ENCODE data around the gene FBXO21.
A peak's percentile ranks its signal among the peaks of the same experiment; 100 is the strongest.

The FBXO21 gene

DNA sequence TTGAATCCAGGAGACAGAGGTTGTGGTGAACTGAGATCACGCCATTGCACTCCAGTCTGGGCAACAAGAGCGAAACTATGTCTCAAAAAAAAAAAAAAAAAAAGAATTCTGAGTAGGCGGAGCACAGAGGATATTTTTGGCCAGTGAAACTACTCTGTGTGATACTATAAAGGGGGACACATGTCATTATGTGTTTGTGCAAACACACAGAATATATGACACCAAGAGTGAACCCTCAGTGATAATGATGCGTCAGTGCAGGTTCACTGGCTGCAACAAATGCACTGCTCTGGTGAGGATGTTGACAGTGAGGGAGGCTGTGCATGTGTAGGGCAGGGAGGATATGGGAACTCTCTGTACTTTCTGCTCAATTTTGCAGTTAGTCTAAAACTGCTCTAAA lies 24.2 kb downstream of the FBXO21 start:
- DNase-seq (ENCODE audit: extremely low read depth in 1 of 2, low read depth in 1 of 2): no peak

DNA sequence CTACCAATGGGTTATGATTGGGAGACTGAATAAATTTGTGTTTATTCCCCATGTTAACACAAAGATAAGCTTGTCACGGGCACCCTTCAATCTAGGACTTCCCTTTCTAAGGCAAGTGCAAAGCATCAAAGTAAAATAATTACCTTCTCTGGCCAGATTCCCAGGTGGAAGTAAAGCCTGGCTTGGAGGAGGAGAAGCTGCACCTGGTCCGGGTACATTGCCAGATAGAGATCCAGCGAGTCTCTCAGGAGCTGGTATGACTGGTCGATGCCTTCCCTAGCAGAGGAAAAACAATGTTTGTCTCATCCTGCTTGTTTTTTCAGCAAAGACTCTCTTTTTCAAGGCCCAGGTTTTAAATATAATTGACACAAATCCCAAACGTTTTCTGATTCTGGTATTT lies 24.9 kb downstream of the FBXO21 start:
- DNase-seq (ENCODE audit: extremely low read depth in 1 of 2, low read depth in 1 of 2): no peak

DNA sequence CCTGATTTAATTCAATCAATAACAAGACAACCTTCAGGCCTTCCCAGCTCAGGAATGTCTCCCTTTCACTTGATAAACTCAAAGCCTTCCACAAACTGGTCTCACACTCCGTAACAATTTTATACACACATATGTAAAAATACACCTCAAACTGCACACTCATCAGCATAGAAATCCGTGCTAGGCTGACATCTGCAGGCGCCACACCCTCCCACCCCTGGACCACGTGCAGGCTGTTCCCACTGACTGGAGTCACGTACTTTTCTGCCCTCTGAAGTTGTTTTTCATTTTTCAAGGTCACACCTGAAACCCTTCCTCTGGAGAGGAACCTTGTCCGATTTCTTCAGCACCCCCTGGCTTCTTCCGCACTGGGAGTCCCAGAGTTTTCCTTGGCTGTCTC lies 27.6 kb downstream of the FBXO21 start:
- DNase-seq (ENCODE audit: extremely low read depth in 1 of 2, low read depth in 1 of 2): no peak

DNA sequence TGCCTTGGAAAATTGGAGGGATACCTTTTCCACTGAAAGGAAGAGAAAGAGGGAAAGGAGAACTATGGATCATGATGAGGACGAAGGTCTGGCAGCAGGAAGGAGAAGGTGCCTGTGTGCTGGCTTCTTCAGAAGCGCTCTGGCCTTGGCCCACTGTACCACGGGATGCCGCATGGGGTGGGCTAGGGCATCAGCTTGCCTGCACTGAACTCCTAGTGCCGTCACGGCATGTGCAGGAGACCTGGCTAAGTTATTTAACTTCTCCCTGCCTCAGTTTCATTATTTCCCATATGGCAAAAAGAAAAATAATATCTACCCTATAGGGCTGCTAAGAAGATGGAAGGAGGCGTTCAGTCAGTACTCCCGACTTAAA lies 28.1 kb downstream of the FBXO21 start:
- no peak for DNase-seq (ENCODE audit: extremely low read depth in 1 of 2, low read depth in 1 of 2)

DNA sequence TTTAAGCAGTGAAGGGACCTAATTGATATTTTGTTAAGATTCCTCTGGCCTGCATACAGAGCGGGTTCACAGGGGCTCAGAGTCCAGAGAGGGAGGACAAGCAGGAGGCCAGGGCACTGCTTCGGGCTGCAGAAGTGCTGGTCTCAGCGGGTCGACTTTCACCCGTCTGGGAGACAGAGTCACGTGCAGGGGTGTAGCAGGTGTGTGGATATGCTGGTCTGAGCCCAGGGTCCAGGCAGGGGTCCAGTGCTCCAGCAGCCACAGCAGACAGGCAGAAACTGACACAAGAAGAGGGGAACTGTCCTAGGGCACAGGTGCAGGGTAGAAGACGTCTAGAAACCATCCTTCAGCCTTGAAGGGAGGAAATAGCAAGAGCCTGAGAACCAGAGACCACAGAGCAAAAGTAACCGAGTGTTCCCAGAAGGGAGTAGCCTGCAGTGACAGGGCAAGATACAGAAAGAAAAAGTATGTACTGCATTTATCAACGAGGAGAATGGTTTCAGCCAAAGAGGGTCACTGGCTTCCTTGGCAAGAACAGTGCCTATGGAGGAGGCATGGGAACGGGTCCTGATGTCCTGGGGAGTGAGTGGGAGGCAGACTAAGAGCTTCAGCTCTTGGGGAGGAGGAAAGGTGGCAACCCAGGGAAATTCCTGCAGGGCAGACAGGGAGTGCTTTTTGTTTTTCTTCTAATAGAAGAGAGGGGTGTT lies 28.7 kb downstream of the FBXO21 start:
- no peak for DNase-seq (ENCODE audit: extremely low read depth in 1 of 2, low read depth in 1 of 2)

DNA sequence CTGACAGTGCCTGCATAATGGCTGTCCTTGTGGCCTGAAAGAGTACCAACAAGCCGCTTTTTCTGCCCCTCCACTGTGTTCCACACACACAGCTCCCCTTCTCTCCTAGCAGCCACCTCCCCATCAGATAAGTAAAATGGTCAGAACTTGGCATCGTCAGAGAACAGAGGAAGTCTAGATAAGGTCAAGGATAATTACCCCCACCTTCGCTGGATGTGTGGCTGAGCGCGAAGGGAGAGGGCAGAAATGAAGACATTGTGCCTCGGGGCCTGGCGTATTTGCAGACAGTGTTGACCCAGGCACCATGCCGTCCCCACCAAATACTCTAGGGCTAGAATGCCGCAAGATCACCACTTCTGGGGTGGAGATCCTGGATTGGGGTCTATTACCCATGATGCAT lies 30.6 kb downstream of the FBXO21 start:
- DNase-seq (ENCODE audit: extremely low read depth in 1 of 2, low read depth in 1 of 2): no peak

DNA sequence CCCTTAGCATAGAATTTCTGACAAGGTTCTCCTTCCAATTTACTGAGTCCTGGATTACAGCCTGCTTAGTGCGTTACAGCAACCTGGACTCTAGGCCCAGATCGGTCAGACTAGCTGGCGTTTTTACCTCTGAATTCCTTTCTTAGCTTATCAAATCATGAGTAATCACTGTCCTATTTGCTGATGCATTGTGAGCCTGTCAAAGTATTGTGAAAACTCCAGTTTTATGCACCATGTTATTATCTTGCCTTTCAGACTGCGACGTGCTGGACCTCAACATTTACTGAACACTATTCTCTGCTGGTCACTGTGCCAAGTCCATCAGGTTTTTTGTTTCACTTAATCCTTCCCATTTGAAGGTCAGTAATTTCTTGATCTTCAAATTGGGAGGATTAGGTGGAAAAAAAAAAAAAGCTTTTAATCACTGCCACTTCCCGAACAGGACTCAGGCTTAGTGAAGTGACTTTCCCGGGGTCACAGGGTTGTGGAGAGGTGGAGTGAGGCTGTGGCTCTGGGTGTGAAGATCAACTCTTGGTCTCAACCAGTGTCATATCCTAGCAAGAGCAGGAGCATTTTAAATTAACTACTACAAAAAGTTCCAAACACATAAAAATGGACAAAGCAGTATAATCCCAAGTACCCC lies 31.2 kb downstream of the FBXO21 start:
- DNase-seq (ENCODE audit: extremely low read depth in 1 of 2, low read depth in 1 of 2): no peak

DNA sequence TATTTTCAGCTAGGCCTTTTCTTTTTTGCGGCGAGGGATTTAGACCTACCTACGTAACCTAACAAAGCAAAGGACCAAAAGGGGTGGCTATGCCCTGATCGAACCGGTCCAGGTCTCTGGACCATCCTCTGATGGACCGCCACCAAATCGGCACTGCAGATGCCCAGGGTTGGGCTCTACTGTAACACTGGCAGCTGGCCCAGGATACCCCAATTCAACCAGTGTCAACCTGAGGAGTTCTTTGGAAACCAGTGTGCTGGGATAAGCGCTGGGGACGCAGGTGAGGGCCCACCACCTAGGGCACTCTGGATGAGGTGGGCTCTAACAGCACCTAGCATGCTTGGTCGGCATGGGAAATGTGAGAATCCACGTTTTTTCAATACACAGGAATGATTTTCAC lies 32.2 kb downstream of the FBXO21 start:
- no peak for DNase-seq (ENCODE audit: extremely low read depth in 1 of 2, low read depth in 1 of 2)

DNA sequence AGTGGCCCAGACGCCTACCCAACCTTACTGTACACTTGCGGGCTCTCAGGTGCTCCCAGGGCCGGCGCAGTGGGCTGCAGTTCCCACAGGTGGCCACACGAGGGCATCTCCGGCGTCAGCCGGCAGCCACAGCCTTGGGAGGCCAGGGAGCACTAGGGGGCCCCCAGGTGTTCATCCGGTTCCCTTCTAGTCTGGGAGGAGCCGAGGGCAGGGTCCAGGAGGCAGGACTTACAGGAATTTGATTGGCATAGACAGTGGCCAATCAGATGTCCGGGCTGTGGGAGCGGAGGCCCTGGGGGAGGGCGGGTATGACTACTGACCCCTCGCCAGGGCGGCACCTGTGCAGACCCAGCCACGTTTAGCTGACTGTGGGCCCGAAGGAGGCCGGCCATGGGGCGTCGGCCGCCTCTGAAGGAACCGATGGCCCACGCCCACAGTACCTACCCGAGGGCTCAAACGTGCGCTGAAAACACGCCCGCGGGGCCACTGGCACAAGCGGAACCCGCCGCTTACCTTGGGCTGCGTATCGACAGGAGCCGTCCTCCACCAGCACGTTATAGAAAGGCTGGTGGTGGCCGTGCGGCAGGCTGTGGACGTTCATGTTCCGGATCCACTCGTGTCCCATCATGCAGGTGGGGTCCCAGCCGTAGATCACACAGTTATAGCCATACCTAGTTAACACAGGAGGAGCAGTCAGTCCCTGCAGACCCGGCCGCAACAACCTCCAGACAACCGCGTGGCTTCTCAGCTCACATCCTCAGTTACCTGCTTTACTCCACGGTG lies 34.8 kb downstream of the FBXO21 start:
- peak; percentile 45 to 76 for DNase-seq (ENCODE audit: extremely low read depth in 1 of 2, low read depth in 1 of 2)

DNA sequence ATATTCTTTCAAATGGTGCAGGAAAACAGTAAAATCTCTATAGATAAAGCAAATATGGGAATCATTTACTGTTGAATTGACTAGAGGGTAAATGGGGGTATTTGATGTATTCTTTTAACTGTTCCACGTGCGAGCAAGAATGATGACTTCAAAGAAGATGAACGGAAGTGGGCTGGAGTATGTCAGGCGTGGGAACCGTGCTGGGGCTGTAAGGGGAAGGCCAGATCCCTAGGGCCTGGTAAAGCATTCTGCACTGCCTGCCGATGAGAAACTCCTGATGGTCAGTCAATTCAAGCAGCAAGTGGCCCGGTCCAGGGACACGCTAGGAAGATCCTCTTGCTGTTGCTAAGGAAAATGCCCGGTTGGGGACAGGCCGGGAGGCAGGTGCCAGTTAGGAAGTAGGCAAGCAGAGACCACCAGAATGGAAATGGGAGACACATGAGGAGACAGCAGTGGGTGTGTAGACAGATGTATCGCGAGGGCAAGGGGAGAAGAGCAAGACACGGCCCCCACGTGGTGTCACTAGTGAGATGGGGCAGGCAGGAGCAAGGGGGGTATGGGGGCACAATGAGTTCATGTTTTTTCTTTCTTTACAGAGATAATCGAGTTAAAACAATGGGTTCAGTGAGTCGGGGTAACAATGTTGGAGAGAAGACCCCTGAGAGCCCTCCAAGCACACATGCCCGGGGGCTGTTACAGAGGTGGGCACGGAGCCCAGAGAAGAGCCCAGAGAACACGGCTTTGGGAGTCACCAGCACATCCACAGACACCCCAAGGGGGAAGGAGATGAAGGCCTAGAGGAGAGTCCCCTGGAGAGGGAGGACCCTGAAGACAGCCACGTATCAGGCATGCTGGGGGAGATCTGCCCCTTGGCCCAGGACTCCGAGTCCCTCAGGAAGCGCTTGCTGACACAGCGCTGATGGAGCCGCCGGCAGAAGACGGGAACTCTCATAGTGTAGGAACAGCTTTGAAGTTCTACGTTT lies 37.2 kb downstream of the FBXO21 start:
- DNase-seq (ENCODE audit: extremely low read depth in 1 of 2, low read depth in 1 of 2): no peak

DNA sequence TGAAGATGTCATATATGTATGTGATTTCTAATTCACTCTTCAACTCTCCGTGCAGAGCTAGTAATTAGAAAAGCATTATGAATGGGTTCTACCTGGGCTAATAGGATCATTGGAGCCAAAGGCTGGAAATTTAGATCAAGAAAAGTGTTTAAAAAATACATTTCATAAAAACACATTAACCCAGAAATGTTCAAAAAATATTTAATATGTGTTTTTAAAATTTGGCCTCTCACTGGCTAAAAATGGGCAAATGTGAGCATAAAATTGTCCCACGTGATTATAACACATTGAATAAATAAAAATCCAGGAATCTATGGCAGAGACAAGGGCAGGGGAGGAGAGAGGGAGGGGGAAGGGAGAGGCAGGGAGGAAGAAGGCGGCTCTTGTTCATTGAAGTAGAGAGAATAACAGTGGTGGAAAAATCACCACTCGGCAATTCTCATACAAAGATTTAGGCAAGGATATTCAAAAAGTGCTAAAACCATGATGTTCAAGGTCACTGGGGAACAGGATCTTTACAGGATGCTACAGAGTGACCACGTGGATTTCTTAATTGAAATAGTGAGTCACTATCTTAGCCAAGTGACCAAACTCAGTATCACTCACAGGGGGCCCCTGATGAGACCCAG lies 38.8 kb downstream of the FBXO21 start:
- no peak for DNase-seq (ENCODE audit: extremely low read depth in 1 of 2, low read depth in 1 of 2)

DNA sequence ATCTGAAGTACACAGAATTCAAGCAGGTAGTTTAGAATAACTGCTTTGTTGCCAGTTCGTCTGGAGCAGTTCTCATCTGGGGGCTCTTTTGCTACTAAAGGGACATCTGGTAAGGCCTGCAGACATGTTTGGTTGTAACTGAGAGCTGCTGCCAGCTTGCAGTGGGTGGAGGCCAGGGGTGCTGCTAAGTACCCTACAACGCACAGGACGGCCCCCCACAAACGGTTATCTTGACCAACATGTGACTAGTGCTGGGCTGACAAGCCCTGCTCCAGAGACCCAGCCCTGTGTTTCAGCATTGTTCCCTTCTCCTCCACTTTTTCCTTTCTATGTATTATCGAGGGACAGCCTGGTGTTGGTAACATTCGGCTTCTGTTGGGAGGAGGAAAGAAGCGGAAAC lies 40.8 kb downstream of the FBXO21 start:
- no peak for DNase-seq (ENCODE audit: extremely low read depth in 1 of 2, low read depth in 1 of 2)

DNA sequence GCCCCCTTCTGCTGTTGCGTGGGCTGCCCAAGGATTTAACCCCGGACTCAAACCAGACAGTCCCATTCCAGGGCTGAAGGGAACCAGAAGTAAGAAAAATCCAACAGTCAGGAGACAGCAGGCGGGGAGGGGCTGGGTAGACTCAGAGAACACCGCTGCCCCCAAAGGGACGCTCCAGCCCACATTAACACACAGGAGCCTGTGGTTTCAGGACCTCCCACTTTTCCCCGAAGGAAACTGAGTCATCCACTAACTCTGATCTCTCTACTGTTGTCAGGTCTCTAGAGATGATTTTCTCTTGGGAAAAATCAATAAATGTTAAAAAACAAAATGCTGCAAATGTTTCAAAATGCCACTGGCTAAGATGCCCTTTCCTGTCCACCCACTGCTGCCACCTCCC lies 41.6 kb downstream of the FBXO21 start:
- peak in 1 of 2 donors; percentile 49 for DNase-seq (ENCODE audit: extremely low read depth in 1 of 2, low read depth in 1 of 2)

DNA sequence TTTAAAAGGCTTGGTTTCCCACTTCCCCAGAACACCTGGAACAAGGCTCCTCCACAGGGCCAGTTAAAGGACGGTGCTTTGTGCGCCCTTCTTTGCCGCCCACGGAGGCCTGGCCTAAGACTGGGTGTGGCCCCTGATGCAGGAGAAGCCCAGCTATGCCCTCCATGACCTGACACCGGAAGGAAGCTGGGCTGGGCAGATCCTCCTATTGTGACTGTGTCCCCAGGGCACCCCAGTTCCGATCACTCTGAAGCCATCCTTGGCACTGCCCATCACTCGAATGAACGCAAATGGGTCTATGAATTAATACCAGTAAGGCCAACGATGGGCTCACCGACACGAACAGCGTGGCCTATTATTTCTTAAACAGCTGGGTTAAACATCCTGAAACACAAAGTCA lies 42.6 kb downstream of the FBXO21 start:
- no peak for DNase-seq (ENCODE audit: extremely low read depth in 1 of 2, low read depth in 1 of 2)

DNA sequence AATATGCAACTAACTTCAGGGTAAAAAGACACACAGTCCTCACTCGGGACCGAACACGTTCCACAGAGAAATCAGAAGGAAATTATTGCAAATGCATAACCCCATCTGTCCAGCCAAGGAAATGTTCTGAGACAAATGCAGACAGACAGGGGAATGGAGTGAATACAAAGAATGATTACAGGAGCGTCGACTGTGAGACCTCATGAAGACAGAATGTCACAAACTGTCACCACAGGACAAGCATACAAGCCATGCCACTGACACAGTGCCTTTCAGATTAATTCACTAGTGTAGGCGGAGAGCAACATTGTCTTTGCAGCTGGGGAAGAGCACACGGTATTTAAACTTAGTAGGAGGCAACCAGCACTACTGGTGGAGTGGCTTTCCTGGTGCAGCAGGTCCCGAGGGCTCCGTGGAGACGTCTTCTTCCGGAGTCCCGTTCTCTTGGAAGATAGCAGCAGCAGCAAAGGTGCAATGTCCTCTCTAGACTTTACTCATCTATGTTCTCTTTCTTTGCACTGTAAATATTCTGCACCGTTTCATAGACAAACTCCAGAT lies 44.6 kb downstream of the FBXO21 start:
- no peak for DNase-seq (ENCODE audit: extremely low read depth in 1 of 2, low read depth in 1 of 2)

DNA sequence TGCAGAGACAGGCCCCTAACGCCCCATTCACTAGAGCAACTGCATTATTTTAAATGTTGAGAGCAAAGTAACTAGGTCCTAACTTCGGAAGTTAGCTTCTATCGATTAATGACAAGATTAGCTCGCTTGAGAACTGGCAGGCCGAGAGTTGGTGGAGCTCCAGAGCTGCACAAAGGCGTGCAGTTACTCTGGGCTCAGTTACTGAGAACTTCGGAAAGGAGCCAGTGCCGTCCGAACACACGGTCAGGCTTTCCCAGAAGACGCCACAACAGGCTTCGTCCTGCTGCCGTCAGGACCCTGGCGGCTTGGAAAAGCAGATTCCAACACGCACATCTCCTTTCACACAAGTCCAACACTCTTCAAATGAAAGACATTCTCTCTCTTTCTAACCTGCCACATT lies 45.7 kb downstream of the FBXO21 start:
- no peak for DNase-seq (ENCODE audit: extremely low read depth in 1 of 2, low read depth in 1 of 2)

DNA sequence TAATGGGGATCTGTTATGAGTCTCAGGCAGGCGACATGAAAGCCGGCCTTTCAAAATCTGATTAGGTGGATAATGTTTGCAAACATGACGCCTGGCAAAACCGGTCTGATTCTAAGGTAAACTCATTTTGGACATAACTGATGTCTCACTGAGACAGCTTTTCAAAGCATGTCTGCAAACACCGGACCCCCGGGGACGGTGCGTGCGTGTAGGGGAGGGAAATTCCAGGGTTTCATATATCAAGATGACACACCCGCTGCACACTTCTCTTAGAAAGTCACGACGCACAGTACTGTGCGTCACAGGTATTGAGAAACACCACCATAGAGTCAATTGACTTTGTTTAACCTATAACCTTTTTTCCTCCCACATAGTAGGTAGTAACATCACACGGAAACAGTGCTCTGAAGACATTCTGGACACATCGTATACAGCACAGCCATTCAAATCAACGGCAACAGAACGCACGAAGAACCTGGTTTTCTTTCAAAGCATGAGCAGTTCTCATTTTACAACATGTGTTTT lies 47.2 kb downstream of the FBXO21 start:
- peak in 1 of 2 donors; percentile 29 for DNase-seq (ENCODE audit: extremely low read depth in 1 of 2, low read depth in 1 of 2)

DNA sequence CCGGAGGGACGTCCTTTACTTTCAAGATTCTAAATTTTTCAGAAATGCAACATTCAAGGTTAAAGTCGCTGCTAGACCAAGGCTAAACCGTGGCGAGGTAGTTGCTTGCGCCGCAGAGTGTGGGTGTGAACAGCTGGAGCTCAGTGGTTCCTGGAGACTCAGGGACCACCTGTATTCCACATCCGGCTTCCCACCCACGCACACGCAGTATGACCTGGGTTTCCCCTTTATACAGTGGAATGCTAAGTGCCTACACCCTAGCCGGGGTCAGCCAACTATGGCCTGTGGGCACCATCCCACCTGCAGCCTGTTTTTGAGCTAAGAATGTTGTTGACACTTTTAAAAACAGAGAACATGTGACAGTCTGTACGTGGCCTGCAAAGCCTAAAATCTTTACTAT lies 48.2 kb downstream of the FBXO21 start:
- DNase-seq (ENCODE audit: extremely low read depth in 1 of 2, low read depth in 1 of 2): no peak

DNA sequence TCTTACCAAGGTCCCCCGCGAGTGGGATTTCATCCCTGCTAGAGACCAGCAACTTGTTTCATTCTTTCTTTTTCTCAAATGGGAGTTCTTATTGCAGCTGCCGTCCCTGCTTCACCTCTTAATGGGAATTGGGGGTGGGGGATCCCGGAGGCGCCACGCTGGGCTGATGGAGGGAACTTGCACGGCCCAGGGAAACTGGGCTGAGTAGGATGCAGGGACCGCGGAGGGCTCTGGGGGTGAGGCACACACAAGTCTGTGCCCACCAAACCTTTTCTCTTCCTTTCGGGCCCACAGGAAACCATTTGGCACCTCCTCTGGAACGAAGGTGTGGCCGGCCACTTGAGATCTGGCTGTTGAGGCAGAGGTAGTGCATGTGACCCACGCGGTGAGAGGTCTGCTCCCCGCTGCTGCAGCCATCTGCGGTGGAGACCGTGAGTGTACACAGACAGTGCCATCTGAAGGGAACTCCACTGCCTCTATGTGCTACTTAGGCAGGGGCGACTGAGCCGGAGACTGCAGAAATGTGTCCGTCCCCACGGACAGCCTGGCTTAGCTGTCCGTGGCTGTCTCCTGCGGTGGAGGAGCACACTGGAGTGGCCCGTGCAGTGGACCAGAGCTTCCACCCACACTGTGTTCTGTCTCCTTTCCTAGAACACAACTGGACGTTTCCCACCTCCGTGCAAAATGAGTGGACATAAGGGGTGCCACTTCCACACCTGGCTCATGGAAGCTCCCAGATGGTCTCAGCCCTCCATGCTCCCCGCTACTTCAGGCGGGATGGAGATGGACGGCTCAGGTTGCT lies 49.0 kb downstream of the FBXO21 start:
- no peak for DNase-seq (ENCODE audit: extremely low read depth in 1 of 2, low read depth in 1 of 2)
